H9 (cell line): Measurements from ENCODE around the gene ASB7. TPM values are rescaled to one million over a fixed set of nuclear protein-coding genes. Genes with fewer than 3 reads are reported as not detected.

ENCODE experiments used
- DNase-seq: peaks from one replicate; pipeline ENCODE4 v3.0.0-alpha.2; 2017
- H2AFZ ChIP-seq: one replicate; pipeline ENCODE4 v1.6.1; 2013; ENCODE audit warnings: mild to moderate bottlenecking, low read length, control low read depth, moderate library complexity
- H2AK5ac ChIP-seq: 2 replicates; pipeline ENCODE4 v1.6.1; 2013; ENCODE audit warnings: low read length, control low read depth, mixed read lengths; ENCODE audit not compliant: insufficient read length
- H2BK120ac ChIP-seq: one replicate; pipeline ENCODE4 v1.6.1; 2013; ENCODE audit warnings: low read depth, mild to moderate bottlenecking, low read length, control low read depth, inconsistent platforms; ENCODE audit not compliant: poor library complexity, severe bottlenecking
- H2BK12ac ChIP-seq: 2 replicates; pipeline ENCODE4 v1.6.1; 2013; ENCODE audit warnings: low read length, control low read depth, mixed read lengths, low read depth; ENCODE audit not compliant: insufficient read length
- H2BK15ac ChIP-seq: 2 replicates; pipeline ENCODE4 v1.6.1; 2013; ENCODE audit warnings: low read depth, low read length, control low read depth
- H2BK20ac ChIP-seq: one replicate; pipeline ENCODE4 v1.6.1; 2013; ENCODE audit warnings: low read depth, mild to moderate bottlenecking, low read length, control low read depth, inconsistent platforms; ENCODE audit not compliant: poor library complexity, severe bottlenecking
- H2BK5ac ChIP-seq: 2 replicates; pipeline ENCODE4 v1.6.1; 2013; ENCODE audit warnings: low read length, control low read depth, mixed read lengths; ENCODE audit not compliant: insufficient read length
- H3K14ac ChIP-seq: 2 replicates; pipeline ENCODE4 v1.6.1; 2013; ENCODE audit warnings: low read length, control low read depth; ENCODE audit not compliant: insufficient read depth
- H3K18ac ChIP-seq: 2 replicates; pipeline ENCODE4 v1.6.1; 2013; ENCODE audit warnings: low read depth, mild to moderate bottlenecking, mixed read lengths, low read length, control low read depth; ENCODE audit not compliant: insufficient read length
- H3K23ac ChIP-seq: 2 replicates; pipeline ENCODE4 v1.6.1; 2013; ENCODE audit warnings: low read length, control low read depth, mixed read lengths, low read depth; ENCODE audit not compliant: insufficient read length
- H3K23me2 ChIP-seq: 2 replicates; pipeline ENCODE4 v1.6.1; 2013; ENCODE audit warnings: low read depth, mild to moderate bottlenecking, mixed read lengths, low read length, control low read depth; ENCODE audit not compliant: insufficient read length, poor library complexity, severe bottlenecking
- H3K27ac ChIP-seq: 2 replicates; pipeline ENCODE4 v1.5.1; 2013; ENCODE audit warnings: low read length, control low read depth, mixed read lengths, low read depth; ENCODE audit not compliant: insufficient read length
- H3K27me3 ChIP-seq: 2 replicates; pipeline ENCODE4 v1.6.1; 2013; ENCODE audit warnings: low read length, control low read depth, inconsistent platforms; ENCODE audit not compliant: insufficient read depth
- H3K4ac ChIP-seq: 2 replicates; pipeline ENCODE4 v1.6.1; 2013; ENCODE audit warnings: low read depth, mild to moderate bottlenecking, control low read depth, inconsistent platforms, low read length, moderate library complexity
- H3K4me1 ChIP-seq: 2 replicates; pipeline ENCODE4 v1.6.1; 2013; ENCODE audit warnings: low read length, control low read depth, inconsistent platforms; ENCODE audit not compliant: insufficient read depth
- H3K4me2 ChIP-seq: 2 replicates; pipeline ENCODE4 v1.6.1; 2013; ENCODE audit warnings: low read length, control low read depth, mixed read lengths; ENCODE audit not compliant: insufficient read length, insufficient read depth
- H3K56ac ChIP-seq: 2 replicates; pipeline ENCODE4 v1.6.1; 2013; ENCODE audit warnings: low read depth, mild to moderate bottlenecking, mixed read lengths, low read length, control low read depth; ENCODE audit not compliant: insufficient read length
- H3K79me1 ChIP-seq: 2 replicates; pipeline ENCODE4 v1.6.1; 2013; ENCODE audit warnings: low read depth, mild to moderate bottlenecking, moderate library complexity, low read length, control low read depth, inconsistent platforms; ENCODE audit not compliant: insufficient read depth, poor library complexity, severe bottlenecking
- H3K79me2 ChIP-seq: 2 replicates; pipeline ENCODE4 v1.6.1; 2013; ENCODE audit warnings: low read length, control low read depth, inconsistent platforms; ENCODE audit not compliant: insufficient read depth
- H3K9ac ChIP-seq: 2 replicates; pipeline ENCODE4 v1.6.1; 2013; ENCODE audit warnings: low read length, control low read depth, mixed read lengths; ENCODE audit not compliant: insufficient read length; ENCODE audit errors: extremely low read depth
- H3K9me3 ChIP-seq: one replicate; pipeline ENCODE4 v1.6.1; 2013; ENCODE audit warnings: low read depth, low read length, inconsistent platforms; ENCODE audit not compliant: control insufficient read depth
- H3T11ph ChIP-seq: one replicate; pipeline ENCODE4 v1.6.1; 2013; ENCODE audit warnings: mild to moderate bottlenecking, low read length, control low read depth, inconsistent platforms
- H4K20me1 ChIP-seq: one replicate; pipeline ENCODE4 v1.6.1; 2013; ENCODE audit not compliant: control insufficient read depth, insufficient read length, insufficient read depth
- H4K5ac ChIP-seq: 2 replicates; pipeline ENCODE4 v1.6.1; 2013; ENCODE audit warnings: low read depth, mild to moderate bottlenecking, mixed read lengths, low read length, control low read depth; ENCODE audit not compliant: insufficient read length
- H4K8ac ChIP-seq: replicated peaks from 2 replicates; pipeline ENCODE4 v1.6.1; 2013; ENCODE audit warnings: low read length, control low read depth, mixed read lengths, low read depth; ENCODE audit not compliant: insufficient read length
- H4K91ac ChIP-seq: 2 replicates; pipeline ENCODE4 v1.6.1; 2013; ENCODE audit warnings: low read depth, mild to moderate bottlenecking, moderate library complexity, mixed read lengths, low read length, control low read depth; ENCODE audit not compliant: insufficient read length
- H3K27ac Mint-ChIP-seq, 3 experiments: 2 replicates in 2 of 3; 3 replicates in 1 of 3; pipeline ENCODE4 v1.8.0; 2020 to 2021; ENCODE audit warnings: mixed read lengths in 3 of 3, mild to moderate bottlenecking in 1 of 3, moderate library complexity in 1 of 3
- H3K27me3 Mint-ChIP-seq: 2 replicates; pipeline ENCODE4 v1.8.0; 2021; ENCODE audit warnings: low read depth, mild to moderate bottlenecking, moderate library complexity, mixed read lengths
- H3K36me3 Mint-ChIP-seq, 3 experiments: 2 replicates in 2 of 3; 3 replicates in 1 of 3; pipeline ENCODE4 v1.8.0; 2020 to 2021; ENCODE audit warnings: low read depth in 3 of 3, mixed read lengths in 3 of 3; ENCODE audit not compliant: insufficient read depth in 1 of 3
- H3K4me1 Mint-ChIP-seq, 2 experiments: 2 replicates each; pipeline ENCODE4 v1.8.0; 2020; ENCODE audit warnings: mixed read lengths in 2 of 2
- H3K4me3 Mint-ChIP-seq, 2 experiments: 2 replicates in 1 of 2; 3 replicates in 1 of 2; pipeline ENCODE4 v1.8.0; 2020 to 2021; ENCODE audit warnings: mild to moderate bottlenecking in 2 of 2, mixed read lengths in 2 of 2, moderate library complexity in 1 of 2
- H3K9me3 Mint-ChIP-seq, 2 experiments: 2 replicates in 1 of 2; 3 replicates in 1 of 2; pipeline ENCODE4 v1.8.0; 2020; ENCODE audit warnings: mild to moderate bottlenecking in 2 of 2, mixed read lengths in 2 of 2, moderate library complexity in 1 of 2
- WGBS: extraction: QIAGEN DNeasy Blood & Tissue Kit; methylation state at CpG from one replicate; pipeline ENCODE4 v1.1.7; 2013; ENCODE audit warnings: missing lambda C conversion rate, low lambda C conversion rate, mixed read lengths; ENCODE audit not compliant: insufficient read length; ENCODE audit errors: extremely low coverage; 5-methylcytosine and 5-hydroxymethylcytosine counted together
- total RNA-seq: library from RNA; stranded (reverse); gene quantifications from 2 replicates; pipeline ENCODE4 v1.2.1, GENCODE V29; 2021
- TF ChIP-seq, protein P1 (sequence below): fragments of 200-600 bp; sonication (generic); conservative IDR thresholded peaks from 3 replicates; pipeline ENCODE4 v1.8.0; 2021; ENCODE audit warnings: antibody characterized with exemption, mild to moderate bottlenecking

Gene ASB7
- total RNA-seq, 1 experiment from 2014 or later = 12.8 TPM

DNA sequence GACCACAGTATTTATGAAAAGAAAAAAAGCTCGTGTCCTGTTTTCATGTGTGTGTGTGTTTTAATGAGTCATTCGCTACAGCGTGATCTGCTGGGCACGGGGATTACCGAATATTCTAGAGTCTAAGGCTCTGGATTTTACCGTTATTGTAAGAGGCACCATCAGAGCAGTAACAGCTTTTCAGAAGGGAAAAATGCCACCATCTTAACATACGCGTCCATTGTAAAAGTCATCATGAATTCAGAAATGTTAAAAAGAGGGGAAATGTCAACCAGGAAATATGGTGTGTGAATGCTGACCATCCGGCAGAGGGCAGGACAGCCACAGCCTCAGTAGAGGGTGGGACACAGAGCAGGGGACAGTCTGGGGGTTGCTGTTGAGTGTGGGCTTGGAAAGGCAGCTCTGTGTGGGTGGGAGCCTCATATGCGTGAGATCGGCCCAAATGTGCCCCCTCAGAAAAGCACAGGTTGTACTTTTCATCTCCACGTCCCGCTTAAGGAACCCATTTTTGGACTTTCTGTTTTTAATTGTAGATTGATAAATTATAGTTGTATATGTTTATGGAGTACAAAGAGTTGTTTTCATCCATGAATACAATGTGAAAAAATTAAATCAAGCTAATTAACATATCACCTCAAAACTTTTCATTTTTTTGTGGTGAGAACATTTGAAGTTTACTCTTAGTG lies 69.6 kb downstream of the ASB7 start:
- no peak overlapping the region for H3K27ac ChIP-seq
- no peak overlapping the region for H2BK5ac ChIP-seq
- TF ChIP-seq, protein P1, sequence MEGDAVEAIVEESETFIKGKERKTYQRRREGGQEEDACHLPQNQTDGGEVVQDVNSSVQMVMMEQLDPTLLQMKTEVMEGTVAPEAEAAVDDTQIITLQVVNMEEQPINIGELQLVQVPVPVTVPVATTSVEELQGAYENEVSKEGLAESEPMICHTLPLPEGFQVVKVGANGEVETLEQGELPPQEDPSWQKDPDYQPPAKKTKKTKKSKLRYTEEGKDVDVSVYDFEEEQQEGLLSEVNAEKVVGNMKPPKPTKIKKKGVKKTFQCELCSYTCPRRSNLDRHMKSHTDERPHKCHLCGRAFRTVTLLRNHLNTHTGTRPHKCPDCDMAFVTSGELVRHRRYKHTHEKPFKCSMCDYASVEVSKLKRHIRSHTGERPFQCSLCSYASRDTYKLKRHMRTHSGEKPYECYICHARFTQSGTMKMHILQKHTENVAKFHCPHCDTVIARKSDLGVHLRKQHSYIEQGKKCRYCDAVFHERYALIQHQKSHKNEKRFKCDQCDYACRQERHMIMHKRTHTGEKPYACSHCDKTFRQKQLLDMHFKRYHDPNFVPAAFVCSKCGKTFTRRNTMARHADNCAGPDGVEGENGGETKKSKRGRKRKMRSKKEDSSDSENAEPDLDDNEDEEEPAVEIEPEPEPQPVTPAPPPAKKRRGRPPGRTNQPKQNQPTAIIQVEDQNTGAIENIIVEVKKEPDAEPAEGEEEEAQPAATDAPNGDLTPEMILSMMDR = peak; percentile 68
- H3K23me2 ChIP-seq = no peaks in the 10 kb centered on the region
- H2AK5ac ChIP-seq = no peak overlapping the region
- Mint-ChIP-seq H3K4me3 (no peak overlapping the region), H3K27me3 (peaks cover 7% of the 10 kb centered on the region), H3K4me1 (peaks cover 2 to 7% of the 10 kb centered on the region in 2 experiments; a peak in 1 of 4 replicates), H3K27ac (no peak overlapping the region; a peak in 1 of 7 replicates), H3K9me3 (peaks cover 7 to 11% of the 10 kb centered on the region in 2 experiments; a peak in 2 of 5 replicates), H3K36me3 (no peaks in the 10 kb centered on the region)
- no peak overlapping the region for H4K8ac ChIP-seq
- H3K56ac ChIP-seq = no peak overlapping the region
- no CpG with 5 or more reads among the region's 13 CpGs for WGBS
- no peaks in the 10 kb centered on the region for H3K9me3 ChIP-seq
- H3K14ac ChIP-seq = no peak overlapping the region
- peak; percentile 51 for DNase-seq
- no peak overlapping the region for H4K91ac ChIP-seq
- no peak overlapping the region for H3T11ph ChIP-seq
- no peak overlapping the region for H3K18ac ChIP-seq
- no peak overlapping the region for H3K23ac ChIP-seq
- H3K27me3 ChIP-seq = no peaks in the 10 kb centered on the region
- H2BK20ac ChIP-seq = no peak overlapping the region
- H2BK12ac ChIP-seq = no peak overlapping the region
- H3K79me2 ChIP-seq = no peaks in the 10 kb centered on the region
- no peak overlapping the region for H2BK120ac ChIP-seq
- H3K79me1 ChIP-seq = no peaks in the 10 kb centered on the region
- no peak overlapping the region for H2AFZ ChIP-seq
- no peak overlapping the region for H2BK15ac ChIP-seq
- no peaks in the 10 kb centered on the region for H3K4me1 ChIP-seq
- H3K4ac ChIP-seq = no peak overlapping the region
- no peaks in the 10 kb centered on the region for H4K20me1 ChIP-seq
- H4K5ac ChIP-seq = no peak overlapping the region
- no peak overlapping the region for H3K9ac ChIP-seq
- H3K4me2 ChIP-seq = no peak overlapping the region
